WERI-Rb-1 (cell line): ENCODE measurements around the gene MYT1.
A peak's percentile ranks its signal among the peaks of the same experiment; 100 is the strongest.

ENCODE experiments used
- DNase-seq: peaks from one replicate; pipeline ENCODE4 v3.0.0-alpha.2; 2020
- H3K27ac ChIP-seq: fragments of 250-450 bp; sonication (Bioruptor Pico); 2 replicates; pipeline ENCODE4 v1.5.1; 2020; ENCODE audit warnings: mild to moderate bottlenecking, moderate library complexity
- H3K27me3 ChIP-seq: fragments of 250-450 bp; sonication (Bioruptor Pico); 2 replicates; pipeline ENCODE4 v1.5.1; 2021; ENCODE audit warnings: mild to moderate bottlenecking, low read depth, moderate library complexity; ENCODE audit not compliant: insufficient read depth, severe bottlenecking
- H3K36me3 ChIP-seq: fragments of 250-450 bp; sonication (Bioruptor Pico); 2 replicates; pipeline ENCODE4 v1.5.1; 2020; ENCODE audit warnings: mild to moderate bottlenecking, moderate library complexity
- H3K4me3 ChIP-seq: 2 replicates; pipeline ENCODE4 v1.5.1; 2011; ENCODE audit warnings: low read depth, mild to moderate bottlenecking, control low read depth, low read length
- H3K9me3 ChIP-seq: fragments of 250-450 bp; sonication (Bioruptor Pico); 2 replicates; pipeline ENCODE4 v1.5.1; 2021; ENCODE audit warnings: mild to moderate bottlenecking, moderate library complexity; ENCODE audit not compliant: severe bottlenecking
- CTCF ChIP-seq: IDR thresholded peaks from 2 replicates; pipeline ENCODE4 v1.5.1; 2011; ENCODE audit warnings: low read depth, mild to moderate bottlenecking, control low read depth, inconsistent platforms, low read length

Gene MYT1

DNA sequence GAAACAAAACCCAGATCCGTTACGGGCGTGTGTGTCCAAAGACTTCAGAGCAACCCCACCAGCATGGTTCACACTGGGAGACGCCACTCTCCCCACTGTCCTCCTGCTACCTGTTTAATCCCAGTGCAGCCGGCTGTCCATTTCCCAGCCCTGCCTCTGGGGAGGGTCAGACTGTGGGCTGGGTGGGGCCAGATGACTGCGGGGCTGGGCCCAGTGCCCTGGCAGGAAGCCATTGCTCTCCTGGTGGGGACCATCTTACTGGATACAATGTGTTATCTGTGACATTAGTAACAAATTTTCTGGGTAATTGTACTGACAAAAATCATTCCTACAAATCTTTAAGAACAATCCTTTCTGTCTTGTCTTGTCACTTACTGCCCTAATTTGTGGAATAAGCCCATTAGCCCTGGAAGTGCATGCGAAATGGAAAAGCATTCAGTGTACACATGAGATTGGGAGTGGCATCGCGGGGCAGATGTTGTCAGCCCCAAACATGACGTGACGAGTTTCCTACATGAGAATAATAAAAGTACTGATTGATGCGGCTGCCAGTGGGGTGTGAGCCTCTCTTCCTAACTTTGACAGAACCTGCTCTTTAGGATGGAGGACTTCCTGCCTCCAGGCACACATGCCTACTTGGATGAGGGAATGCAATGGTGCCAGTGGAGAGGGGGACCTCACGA, 53.4 kb downstream of the MYT1 start:
- H3K36me3 ChIP-seq, result peaks cover 3% of the 10 kb centered on the region; the same call in 1 of the 2 replicates
- peak; percentile 77 for DNase-seq
- no peak for TF ChIP-seq CTCF
- no peaks in the 10 kb centered on the region for H3K9me3 ChIP-seq
- no peak overlapping the region for H3K4me3 ChIP-seq
- H3K27ac ChIP-seq, result peak overlapping the region; percentile 56
- no peaks in the 10 kb centered on the region for H3K27me3 ChIP-seq

- Histone ChIP-seq H3K27ac (no peak overlapping the region), H3K27me3 (no peaks in the 10 kb centered on the region), H3K9me3 (no peaks in the 10 kb centered on the region), H3K4me3 (no peak overlapping the region), H3K36me3 (peaks cover 5% of the 10 kb centered on the region; the same call in 1 of the 2 replicates)
- no peak for TF ChIP-seq CTCF
- no peak for DNase-seq
Observed at GRCh38 chr20:64219202-64219601, 55.0 kb downstream of the MYT1 start.

DNA sequence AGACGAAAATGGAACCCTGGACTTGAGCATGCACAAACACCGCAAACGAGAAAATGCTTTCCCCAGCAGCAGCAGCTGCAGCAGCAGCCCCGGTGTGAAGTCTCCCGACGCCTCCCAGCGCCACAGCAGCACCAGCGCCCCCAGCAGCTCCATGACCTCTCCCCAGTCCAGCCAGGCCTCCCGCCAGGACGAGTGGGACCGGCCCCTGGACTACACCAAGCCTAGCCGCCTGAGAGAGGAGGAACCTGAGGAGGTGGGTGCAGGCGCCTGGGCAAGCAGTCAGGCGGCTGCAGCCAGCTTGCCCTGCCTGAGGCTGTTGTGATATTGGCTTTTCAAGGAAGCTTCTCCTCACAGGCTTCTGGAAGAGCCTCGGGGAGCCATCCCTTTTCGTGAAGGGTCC, 55.5 kb downstream of the MYT1 start:
- Histone ChIP-seq H3K27ac (no peak overlapping the region), H3K36me3 (peaks cover 8% of the 10 kb centered on the region; the same call in 1 of the 2 replicates), H3K27me3 (no peaks in the 10 kb centered on the region), H3K4me3 (no peak overlapping the region), H3K9me3 (no peaks in the 10 kb centered on the region)
- no peak for TF ChIP-seq CTCF
- DNase-seq, result no peak

GRCh38 chr20:64220420-64220819, 56.2 kb downstream of the MYT1 start:
- H3K27ac ChIP-seq, result no peak overlapping the region

DNA sequence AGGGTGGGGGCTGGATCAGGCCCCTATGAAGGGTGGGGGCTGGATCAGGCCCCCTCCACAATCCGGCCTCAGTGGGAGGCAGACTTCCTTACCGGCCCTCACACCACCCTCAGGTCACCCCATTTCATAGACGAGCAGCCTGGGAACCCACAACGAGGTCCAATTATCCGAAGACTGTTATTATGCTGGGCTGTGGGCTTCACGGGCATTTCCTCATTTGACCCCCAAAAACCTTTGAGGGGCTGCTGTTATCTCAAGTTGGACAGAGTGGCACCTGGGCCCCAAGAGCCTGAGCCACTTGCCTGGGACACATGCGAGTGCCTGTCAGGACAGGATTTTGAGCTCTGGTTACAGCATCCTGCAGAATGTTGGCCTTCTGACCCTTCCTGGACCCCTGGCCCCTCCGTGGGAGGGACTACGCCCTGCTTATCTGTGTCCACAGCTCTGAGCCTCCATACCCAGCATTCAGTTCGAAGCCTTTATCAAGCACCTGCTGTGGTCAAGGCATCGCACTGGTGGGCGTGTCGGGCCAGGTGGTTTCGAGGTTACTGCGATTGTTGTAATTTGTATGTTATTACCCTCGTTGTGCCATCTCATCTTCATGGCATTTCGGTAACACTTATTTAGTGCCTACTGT, 56.8 kb downstream of the MYT1 start:
- Histone ChIP-seq H3K27me3 (no peaks in the 10 kb centered on the region), H3K27ac (no peak overlapping the region), H3K9me3 (no peaks in the 10 kb centered on the region), H3K4me3 (no peak overlapping the region), H3K36me3 (peaks cover 8% of the 10 kb centered on the region; the same call in 1 of the 2 replicates)
- DNase-seq, result no peak
- TF ChIP-seq CTCF, result no peak

More at GRCh38 chr20:64220420-64220819, 56.2 kb downstream of the MYT1 start:
- peaks cover 8% of the 10 kb centered on the region; the same call in 1 of the 2 replicates for H3K36me3 ChIP-seq
- DNase-seq, result no peak
- no peak overlapping the region for H3K4me3 ChIP-seq
- no peaks in the 10 kb centered on the region for H3K27me3 ChIP-seq
- no peaks in the 10 kb centered on the region for H3K9me3 ChIP-seq
- TF ChIP-seq CTCF, result no peak
